Activated CD4-positive, alpha-beta T cell treated with anti-CD3 and anti-CD28 coated beads for 4 hours (primary cell): ENCODE measurements around the gene ZNF219.

ENCODE experiments used
- DNase-seq, 2 donors: peaks; one replicate each; pipeline ENCODE4 v3.0.0-alpha.2; 2020

Gene ZNF219

DNA sequence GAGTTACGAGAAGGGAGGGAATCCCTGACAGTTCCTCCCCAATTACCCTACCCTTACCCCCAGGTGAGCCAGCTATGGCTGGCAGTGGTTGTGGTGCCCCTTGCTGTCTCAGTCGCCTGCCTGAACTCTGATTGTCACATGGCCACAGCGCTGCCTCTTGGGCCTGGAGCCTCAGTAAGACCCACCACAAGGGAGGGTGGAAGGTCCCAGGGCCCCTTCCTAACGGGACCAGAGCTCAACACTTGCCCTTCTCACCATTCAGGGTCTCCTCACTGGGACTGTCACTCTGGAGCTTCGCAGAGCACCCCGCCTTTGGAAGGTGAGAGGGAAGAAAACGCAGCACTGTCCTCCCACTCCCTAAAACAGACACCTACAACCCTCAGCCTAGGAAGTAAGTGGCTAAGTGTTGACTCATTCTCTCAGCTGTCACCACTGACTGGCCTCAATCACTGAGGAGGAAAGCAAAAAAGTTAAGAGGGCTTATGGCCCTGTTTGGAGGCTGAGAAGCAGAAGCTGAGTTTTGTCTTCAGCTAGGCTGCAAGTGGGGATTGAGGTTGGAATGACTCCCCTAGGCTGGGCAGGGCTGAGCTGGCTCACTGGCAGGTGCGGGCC is 3.5 kb upstream of the ZNF219 start:
- DNase-seq, result no peak

DNA sequence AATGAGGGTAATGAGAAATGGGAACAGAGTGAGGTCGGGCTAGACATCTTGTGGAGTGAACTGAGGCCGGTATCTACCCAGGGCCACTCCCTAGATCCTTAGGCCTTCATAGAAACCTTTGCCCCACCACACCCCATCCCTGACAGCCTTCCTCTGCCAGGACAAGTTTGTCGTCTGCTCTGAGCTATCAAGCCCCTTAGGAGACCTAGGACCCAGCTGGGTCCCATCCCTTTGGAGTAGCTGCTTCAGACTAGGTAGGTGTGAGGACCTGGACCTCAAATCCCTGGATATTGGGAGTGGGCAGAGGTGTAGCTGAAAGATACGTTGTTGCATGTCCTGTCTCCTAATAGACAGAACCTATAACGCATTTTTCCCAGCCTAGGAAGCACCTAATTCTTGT is 2.5 kb upstream of the ZNF219 start, which contains the start of gene TMEM253:
Gene TMEM253, plus strand, starts transcription at position 136 of the 400 bp plus-strand sequence. CDS start 278 bp downstream, outside the sequence.
- no peak for DNase-seq

DNA sequence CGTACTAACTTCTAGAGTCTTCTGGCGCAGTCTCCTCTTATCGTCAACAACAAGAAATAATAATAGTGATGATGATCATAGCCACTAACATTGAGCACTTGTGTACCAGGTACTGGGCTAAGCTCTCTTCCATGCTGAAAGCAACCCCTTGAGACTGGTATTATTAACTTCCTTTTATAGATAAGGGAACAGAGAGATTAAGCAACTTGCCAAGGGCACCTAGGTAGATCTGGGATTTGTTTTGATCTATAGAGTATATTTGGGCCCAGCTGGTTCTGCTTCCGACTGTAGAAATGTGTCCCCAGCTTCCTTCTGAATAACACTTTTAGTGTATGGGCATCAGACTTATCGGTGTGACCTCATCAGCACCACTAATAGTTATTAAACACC is 1.1 kb upstream of the ZNF219 start:
- DNase-seq, result no peak

DNA sequence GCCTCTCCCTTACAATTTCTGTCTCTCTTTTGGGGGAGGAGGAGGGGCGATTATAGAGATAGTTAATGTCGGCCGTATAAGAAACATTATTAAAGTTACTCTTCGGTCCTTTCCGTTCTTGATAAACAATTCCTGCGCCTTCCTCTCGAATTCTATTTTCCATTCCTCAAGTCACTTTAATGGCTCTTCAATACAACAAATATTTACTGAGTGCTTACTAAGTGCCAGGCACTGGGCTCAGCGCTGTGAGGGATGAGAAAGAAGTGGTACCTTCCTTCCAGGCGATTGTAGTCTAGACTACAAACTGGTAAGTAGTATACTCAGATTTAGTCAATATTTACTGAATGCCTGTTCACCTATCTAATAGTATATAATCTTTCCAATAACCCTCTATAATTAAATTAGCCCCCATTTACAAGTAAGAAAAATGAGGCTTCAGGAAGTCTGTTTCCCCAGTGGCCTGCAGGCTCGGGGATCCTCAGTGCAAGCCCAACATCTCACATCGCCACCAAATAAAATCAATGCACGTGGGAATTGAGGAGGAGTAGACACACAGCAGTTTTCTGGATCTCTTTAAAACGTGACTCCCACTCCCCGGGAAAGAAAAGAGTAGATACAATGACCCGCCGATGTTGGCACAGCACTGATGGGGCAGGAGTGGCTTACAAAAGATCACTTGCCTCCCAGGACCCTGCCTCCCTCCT is 589 bp upstream of the ZNF219 start:
- no peak for DNase-seq

DNA sequence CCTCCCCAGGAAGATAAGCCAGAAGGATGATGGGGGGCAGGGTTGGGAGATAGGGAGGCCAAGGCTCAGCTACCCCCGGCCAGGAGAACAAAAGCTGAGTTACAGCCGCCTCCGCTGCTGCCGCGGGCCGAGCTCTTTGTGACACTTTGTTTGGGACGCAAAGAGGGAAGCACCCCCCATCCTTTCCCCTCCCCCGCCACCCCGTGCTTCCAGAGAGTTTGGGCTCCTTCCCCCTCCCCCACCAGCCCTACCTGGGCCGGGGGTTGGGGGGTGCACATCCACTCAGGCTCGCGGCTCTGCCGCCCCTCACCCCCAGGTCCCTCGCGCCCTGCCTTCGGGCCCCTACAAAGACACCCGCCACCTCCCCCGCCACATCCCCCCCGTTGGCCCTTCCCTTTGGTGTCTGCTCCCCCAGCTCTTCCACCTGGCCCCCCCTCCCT is 799 bp downstream of the ZNF219 start:
- no peak for DNase-seq

DNA sequence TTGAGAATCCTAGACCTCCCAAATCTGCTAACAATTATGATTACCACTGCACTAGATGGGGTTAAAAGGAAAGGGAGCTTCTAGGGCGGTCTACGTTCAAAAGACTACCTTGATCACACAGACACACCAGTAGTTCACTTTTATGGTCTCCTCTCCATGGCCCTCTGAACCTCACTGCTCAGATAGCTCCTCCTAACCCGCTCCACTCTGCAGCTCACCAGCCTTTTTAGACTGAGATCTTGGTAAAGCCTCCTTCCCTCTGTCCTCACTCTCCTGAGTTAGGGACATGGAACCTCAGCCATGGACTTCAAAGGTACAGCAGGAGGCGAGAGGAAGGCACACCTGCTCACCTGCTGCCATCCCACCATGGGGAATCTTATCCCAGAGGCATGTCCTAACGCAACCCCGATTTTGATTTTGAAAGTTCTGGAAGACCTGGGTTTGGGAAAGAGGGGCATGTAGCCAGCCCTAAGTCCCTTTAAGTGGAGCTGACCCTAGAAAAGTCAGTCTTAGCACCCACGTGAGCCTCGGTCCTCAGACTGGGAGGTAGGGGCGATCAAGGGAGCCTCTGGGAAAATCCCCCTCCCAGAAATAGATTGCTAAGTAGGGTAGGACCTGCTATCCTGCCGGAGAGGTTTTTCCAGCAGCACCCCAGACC is 1.3 kb downstream of the ZNF219 start:
- no peak for DNase-seq

DNA sequence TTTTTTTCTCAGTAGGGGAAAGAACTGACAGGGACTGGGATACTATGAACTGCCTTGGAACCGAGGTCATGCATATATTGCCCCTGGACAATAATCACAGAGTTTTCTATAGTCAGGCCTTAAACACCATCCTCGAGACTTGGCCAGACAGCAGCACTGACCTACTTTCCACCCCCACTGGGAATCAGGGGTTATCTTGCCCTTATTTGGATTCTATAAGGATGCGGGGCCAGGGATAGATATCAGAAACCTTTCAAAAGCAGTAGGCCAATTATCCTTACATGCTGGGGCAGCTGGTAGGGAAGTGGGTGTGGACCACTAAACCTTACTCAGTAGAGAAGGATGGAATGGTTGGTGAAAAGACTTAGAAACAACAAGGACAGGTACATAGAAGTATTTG is 2.0 kb downstream of the ZNF219 start:
- DNase-seq, result no peak

DNA sequence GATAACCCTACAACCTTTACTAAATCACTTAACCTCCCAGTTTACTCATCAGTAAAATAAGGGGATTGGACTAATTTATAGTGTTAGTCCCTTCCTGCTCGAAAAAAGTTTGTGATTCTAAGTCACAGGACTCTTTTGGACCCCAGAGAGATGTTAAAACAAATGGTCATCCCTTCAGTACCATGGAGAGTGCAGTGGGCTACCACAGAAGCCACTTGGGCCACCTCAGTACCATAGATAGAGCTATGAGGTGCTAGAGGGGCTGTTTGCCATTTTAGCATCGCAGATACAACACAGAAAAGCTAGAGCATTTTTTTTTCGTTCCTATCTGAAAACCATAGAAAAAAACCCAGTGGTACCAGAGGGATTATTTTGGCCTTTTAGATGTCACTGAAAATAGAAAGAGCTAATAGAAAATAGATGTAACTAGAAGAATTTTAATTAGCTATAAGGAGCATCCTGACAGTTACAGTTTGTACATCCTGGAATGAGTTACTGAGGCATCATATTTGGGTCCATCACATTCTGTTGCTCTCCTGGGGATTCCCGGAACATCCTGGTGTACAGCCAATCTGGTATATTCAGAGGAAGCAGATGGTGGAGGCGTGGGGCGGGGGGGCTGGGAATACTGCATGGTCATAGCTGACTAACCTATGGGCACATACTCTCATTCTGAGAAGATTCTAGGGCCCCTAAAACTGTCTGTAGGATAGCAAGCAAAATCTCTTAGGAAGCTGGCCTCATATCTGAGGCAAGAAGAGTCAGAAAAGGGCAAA is 2.8 kb downstream of the ZNF219 start:
- DNase-seq, result no peak

DNA sequence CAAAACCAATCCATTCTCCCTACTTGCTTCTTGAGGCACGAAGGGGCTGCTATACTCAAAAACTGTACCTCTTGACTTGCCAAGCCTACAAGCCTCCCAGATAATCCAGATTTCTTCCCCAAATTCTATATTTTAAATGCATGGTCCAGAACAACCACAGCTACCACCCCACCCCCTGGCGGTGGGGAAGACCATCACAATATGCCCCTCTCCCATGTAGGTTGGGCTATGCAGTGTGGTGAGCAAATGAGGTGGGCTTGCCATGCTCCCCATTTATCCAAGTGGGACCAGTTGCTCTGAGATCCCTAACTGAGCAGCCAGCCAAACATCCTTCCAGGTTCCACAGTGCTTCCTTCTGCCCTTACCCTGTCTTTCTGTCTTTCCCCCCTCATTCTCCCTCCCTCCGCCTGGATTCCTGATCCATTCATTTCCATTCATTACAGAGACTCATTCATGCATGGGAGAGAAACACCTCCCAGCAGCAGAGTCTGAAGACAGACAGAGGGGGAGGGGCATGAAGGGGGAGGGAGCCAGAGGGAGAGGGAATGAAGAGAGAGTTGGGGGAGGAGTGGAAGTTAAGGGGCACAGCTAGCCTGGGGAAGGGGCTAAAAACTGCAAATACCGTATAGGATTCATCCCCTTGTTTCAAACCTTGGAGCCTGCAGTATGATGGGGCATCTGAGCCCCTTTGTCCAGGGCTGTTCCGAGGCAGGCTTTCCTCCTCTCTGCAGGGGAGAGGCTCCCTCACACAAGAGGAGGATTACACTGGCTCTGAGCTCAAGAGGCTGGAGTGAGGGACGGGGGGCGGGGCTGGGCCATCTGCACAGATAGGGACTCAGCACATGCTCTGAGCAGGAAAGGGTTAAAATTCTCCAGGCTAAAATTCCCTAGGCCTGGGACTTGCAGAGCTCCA is 4.4 kb downstream of the ZNF219 start:
- no peak for DNase-seq

DNA sequence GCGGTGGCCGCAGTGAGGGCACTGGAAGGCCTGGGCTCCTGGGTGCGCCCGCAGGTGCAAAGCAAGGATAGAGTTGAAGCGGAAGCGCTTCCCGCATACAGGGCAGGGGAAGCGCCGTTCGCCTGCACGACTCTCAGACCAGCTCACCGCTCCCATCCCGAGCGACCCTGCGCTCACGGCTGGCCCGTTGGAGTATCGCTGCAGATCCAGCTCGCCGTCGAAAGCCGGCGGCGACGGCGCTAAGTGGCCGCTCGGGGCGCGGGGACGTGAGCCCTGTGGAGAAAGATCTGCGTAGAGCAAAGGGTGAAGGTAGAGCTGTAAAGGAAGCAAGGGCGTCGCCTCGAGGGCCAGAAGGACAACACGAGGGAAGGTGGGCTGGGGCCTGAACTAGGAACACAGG is 5.4 kb downstream of the ZNF219 start:
- DNase-seq, result no peak

DNA sequence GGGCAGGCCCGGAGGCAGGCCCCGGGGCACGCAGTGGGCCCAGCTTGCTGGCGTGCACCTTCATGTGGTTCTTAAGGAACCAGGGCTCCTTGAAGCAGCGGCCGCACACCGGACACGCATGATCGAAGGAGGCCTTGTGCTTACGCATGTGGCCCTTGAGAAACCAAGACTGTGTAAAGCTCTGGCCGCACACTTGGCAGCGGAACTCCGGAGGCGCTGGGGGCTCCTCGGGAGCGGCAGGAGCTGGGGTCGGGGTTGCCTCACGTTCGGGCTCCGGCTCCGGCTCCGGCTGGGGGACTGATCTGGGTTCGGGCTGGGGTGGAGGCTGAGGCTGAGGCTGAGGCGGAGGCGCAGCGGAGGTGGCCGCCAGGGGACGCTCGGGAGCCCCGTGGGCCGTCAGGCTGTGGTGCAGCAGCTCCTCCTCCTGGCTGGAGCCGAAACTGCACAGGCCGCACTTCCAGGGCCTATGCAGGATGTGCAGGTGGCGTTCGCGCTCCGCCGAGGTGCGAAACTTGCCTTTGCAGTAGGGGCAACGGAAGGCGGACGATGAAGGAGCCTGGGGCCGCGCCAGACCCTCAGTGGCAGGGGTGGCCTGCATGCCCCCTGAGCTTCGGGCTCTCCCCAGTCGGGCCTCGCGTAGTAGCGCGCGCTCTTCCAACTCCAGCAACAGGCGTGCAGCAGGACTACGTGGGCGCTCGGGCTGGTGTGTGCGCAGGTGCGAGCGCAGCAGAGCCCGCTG is 6.0 kb downstream of the ZNF219 start:
- DNase-seq, result peak; percentile 86 to 92

DNA sequence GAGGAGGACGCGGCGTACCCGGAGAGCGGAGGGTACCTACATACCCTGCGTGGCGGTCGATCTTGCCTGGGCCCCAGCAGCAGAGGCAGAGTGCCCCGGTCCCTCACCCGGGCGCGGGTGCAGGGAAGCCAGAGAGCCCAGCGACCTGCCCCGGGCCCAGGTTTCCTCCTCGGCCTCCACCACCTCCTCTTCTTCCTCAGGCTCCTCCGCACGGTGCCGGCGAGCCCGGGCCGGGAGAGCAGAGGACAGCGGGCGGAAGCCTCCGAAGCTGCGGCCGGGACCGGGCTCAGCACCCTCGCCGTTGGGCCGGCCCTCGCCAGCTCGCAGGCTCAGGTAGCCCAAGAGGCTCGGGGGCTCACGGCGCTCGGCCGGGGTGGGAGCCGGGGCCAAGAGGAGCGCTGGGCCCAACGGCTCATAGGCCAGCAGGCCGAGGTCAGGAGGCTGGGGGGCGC is 6.6 kb downstream of the ZNF219 start:
- DNase-seq, result no peak

DNA sequence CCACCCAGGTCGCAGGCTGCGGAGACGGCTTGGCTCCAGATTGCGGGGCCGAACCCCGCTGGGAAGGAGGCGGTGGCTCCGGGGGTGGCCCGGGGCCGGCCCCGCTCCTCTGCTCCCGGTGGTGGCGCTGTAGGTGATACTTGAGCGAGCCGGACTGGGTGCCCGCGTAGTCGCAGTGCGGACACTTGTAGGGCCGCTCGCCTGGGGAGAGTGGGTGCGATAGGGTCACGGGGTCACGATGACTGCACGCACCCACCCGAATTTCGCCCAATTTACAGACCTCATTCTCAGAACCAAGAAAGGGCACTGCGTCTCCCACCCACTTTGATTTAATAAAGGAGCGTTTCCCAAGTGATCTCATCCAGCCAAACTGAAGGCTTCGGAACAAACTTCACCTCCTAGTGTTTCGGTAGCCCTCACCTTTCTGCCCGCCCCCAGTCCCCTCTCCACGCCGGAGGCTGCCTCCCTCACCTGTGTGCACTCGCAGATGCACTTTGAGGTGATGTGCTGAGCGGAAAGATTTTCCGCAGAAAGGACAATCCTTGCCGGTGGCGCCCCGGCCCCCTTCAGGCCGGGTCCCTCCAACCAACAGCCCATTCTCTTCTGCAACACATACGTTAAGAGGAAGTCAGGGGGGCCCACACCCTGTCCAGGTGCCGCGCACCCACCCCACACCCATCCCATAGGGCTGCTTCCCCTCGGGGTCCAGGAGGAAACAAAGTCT is 7.4 kb downstream of the ZNF219 start:
- DNase-seq, result no peak

DNA sequence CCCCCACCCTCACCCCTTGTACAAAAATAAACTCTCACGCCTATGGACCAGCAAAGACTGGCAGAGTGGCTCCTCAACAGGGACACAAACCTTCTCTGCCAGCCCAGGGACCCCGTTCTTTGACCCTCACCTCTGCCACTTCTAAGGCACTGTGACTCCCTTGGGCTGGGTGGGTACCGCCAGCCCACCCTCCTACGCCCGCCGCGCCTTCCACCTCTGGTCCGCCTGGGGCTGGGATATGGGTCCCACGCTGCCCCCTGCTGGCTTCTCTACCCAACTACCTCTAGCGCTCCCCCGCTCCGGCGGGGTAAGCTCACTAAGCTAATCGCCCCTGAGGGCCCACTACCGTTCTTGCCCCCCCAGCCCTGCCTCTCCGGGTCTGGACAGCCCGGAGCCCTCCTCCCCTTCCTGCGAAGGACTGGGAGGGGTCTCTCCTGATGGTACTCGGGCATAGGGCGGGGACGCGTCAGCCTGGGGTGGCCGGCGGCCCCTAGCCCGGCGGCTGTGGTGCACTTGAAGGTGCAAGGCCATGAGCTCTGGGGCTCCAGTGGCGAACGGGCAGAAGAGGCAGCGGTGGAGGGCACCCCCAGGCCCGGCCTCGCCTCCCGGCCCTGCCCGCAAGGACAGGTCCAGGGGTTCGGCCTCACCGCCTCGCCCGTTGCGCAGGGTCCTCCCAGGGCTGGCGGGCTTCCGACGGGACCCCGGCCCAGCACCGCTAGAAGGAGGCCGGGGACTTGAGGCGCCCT is 8.1 kb downstream of the ZNF219 start:
- DNase-seq, result no peak

DNA sequence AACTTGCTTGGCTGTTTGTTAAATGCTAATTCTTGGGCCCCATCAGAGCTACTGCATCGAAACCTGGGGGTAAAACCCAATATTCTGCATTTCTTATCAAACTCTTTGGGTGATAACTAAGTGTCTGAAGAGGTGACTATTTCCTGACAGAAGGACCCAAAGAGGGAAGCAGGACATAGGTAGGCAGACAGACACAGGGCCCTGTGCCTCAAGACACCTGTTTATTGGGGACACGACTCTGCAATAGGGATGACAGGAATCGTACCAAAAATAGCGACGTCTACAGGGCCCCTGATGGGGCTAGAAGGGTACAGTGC is 8.6 kb downstream of the ZNF219 start:
- no peak for DNase-seq

DNA sequence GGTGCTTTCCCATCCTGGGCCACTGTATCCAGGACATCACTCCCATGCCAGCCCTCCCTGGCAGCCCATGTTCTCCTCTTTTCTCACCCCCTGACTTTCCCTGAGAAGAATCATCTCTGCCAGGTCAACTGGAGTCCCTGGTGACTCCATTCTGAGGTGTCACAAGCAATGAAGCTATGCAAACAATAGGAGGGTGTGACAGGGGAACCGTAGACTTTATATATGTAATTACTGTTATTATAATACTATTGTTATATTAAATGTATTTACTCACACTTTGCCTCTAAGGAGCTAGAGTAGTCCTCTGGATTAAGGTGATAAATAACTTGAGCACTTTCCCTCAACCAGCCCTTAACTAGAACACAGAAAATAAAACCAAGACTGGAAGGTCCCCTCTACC is 9.2 kb downstream of the ZNF219 start:
- no peak for DNase-seq

DNA sequence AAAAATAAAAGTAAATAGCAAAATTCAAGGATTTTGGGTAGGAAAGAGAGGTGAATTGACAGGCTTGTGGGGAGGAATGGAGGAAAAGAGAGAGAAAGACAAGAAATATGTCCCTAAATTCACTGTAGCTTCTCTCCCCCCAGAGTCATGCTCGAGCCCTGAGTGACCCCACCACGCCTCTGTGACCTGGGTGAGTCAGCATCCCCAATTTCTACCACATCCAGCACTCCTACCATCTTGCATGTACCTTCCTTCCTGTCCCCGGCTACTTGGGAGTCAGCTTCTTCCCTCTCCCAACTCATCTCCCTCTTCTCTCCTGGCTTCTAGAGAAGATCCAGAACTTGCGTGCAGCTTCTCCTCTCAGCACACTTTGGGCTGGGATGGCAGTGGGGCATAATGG is 9.8 kb downstream of the ZNF219 start:
- no peak for DNase-seq

DNA sequence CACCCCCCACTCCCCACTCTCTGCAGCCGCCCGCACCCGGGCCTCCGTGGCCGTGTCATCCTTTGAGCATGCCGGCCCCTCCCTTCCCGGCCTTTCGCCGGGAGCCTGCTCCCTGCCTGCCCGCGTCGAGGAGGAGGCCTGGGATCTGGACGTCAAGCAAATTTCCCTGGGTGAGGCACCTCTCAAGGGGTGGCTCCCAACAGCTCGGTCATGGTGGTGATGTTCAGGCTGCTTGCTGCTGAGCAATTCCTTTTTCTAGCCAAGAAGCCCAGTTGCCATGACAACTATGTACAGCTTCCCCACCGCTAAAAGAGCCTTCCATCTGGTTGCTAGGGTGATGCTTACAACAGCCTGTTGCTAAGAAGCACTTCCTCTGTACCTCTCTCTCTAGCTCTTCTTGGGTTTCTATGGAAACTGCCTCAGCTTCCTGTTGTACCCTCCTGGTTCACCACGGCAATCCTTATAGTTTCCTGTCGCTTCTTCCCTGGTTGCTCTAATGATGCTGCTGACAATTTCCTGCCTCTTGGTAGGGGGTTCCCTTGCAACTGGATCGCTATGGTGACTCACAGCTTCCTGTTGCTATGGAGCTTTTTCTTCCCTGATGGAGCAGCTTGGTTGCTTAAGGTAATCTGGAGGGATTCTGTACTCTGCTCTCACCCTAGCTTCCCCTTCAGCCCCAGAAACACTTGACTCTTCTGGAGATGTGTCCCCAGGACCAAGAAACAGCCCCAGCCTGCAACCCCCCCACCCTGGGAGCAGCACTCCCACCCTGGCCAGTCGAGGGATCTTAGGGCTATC is 11.0 kb downstream of the ZNF219 start:
- peak; percentile 38 to 51 for DNase-seq

DNA sequence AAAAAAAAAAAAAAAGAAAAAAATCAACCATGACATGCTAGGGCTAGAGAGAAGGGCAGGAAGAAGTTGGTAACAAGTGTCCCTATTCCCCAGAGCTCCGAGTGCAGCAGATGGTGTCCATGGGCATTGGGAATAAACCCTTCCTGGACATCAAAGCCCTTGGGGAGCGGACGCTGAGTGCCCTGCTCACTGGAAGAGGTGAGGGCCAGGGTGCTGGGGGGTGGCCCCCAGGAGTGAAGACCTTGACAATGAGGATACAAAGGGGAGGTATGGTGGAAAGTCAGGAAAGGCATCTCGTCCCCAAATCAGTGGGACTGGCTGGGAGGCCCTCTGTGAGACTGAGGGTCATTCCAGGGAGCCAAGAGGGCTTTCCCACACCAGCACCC is 11.6 kb downstream of the ZNF219 start:
- DNase-seq, result no peak
